Right ventricle myocardium superior (tissue), 1 donor: ENCODE results near the gene RNU1-4. TPM values are rescaled to one million over a fixed set of nuclear protein-coding genes. Genes with fewer than 3 reads are reported as not detected.
A peak's percentile ranks its signal among the peaks of the same experiment; 100 is the strongest.
"Not testable (repeated sequence)": the region's sequence is repeated elsewhere in the genome, so short reads cannot be mapped to it uniquely, and the experiment has no call there.

ENCODE experiments used
- ATAC-seq: fragments of 200-7000 bp; cut with Tn5 transposase; one replicate; pipeline ENCODE4 v1.9.1; 2020; ENCODE audit warnings: mild to moderate bottlenecking; ENCODE audit not compliant: poor library complexity
- DNase-seq: peaks from one replicate; pipeline ENCODE4 v3.0.0-alpha.2; 2020
- intact Hi-C: fragments of 100-400 bp; cut with DNase I; formaldehyde crosslinking; loops from one replicate; pipeline ENCODE4 v1.11.2; 2022
- total RNA-seq: library from RNA; stranded (reverse); fragmentation: NEBNext Ultra II Directional; extraction: Animal tissue kit (Norgen Biotek cat#: 25700); gene quantifications from one replicate; pipeline ENCODE4 v1.2.1, GENCODE V29; 2021
- donor health status: DM: no; HTN: yes; CAD: no; lungs with severe emphysema.

Gene RNU1-4
- total RNA-seq, 1 donor from 2014 or later = 9,391 TPM

DNA sequence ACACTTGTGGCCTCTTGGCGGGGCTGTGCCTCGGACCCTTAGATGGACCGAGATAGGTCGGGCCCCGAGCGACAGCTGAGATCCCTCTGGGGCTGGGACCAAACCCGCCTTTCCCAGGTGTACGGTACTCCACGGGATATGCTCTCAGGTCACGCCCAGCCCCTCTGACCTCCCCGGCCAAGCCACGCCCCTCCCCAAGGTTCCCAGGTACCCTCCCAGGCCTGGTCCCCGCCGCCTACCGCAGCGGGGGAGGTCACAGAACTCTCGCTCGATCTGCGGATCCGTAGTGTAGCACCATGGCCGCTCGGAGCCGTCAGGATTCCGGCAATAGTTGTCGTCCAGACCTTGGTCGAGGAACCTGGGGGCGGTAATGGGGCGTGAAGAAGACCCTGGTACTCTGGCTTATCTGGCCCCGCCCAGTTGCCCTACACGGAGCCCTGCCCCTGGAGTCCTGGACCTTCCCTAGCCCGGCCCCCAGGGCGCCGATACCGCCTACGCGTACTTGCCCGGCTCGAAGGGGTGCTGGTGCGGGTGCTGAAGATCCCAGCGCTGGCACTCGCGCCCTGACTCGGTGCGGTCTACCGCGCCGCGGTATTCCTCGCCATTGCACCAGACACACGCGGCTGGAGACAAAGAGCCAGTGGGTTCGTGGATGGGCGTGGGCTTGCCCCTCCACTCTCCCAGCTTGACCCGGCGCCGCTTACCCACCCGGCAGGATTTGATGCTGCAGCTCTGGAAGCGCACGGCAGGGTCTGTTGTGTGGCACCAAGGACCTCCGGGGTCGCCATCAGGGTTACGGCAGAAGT is 19.5 kb downstream of the RNU1-4 start:
- peak; percentile 50 for ATAC-seq
- intact Hi-C loops, DNase-seq: not testable (repeated sequence)

DNA sequence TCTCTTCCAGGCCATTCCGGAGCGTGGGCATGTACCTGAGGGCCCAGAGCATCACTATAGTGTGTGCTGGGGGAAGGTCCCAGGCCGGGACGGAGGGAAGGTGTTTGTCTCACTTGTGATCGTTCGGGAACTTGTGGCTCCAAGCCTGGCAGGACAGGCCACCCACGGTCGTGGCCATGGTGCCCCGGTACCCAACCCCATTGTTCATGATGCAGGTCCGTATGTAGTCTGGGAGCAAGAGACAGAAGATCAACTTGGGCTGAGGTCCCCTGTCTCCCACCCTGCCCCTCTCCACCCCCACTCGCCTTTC is 20.1 kb downstream of the RNU1-4 start:
- intact Hi-C loops, DNase-seq, ATAC-seq: not testable (repeated sequence)

DNA sequence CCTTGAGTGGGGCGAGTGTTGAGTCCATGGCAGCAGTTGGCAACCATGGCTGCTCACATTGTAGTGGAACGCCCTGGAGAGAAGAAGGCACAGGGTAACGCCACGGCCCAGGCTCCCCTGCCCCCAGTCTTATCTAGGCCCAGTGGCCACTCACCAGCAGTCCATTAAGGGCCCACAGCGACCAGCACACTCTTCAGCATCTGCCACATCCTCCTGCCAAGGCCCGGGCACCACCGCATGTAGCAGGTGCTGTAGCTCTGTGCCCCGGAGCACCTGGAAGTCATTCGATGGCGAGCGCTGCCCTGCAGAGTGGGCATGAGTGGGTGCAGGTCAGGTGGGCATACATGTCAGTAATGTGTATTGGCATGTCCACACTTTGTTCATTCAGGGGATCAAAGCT is 20.5 kb downstream of the RNU1-4 start:
- ATAC-seq, DNase-seq, intact Hi-C loops: not testable (repeated sequence)

DNA sequence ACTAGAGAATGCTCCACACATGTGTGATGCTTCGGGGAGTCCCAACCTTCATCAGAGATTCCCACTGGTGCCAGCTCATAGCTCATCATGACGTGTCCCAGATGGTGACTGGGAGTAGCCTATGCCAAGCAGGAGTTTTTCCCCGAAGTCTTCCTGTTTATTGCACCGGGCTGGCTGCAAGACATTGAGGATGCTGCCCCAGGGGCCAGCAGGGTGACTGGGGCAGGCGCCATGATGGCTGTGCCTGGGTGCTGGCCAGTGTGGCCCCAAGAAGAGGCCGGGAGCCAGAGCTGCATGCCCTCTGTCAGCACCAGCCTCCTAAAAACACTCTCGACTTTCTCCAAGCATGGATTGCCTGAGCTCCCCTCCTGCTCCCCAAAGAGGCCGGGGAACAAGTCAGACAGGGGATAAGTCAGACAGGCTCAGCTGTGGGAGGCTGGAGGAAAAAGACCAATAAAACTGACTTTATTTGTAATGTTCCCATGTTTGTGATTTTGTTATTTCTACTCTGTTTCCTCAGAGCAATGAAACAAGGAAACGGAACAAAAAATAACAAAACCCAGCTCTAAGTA is 24.0 kb downstream of the RNU1-4 start:
- ATAC-seq, DNase-seq, intact Hi-C loops: not testable (repeated sequence)

DNA sequence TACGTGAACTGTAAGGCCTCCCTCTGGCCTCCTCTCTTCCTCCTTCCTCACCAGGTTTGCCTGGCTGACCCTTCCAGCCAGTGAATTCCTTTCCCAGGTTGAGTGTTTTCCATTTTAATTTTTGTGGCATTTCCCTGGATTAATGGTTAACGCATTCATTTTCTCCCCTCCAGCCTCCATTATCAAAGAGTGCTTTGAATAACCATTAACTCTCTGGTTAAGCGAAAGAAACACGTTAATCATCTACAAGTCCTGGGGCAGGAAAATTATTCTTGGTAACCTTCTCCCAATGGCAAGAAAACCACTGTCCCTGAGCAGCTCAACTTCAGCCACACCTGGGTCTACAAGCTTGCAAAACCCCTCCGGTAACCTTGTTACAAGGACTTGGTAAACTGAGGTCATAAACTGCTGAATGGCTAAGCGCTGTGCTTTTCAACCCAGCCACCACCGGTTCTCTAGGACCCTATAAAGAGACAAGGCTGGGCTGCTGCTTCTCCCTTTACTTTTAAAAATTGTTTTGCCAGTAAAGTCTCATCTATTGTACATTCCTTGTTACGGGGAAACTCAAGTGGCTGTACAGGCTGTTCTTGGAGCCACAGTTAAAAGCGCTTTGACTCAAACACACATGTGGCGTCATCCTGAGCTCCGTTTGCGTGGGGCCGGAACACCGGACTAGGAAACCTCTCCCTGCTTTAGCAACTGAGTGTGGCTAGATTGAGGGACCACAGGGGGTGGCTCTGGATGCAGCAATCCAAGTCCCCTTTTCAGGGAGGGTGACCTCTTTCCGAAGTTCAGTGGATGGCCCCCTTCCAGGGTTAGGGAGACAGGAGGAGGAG is 24.7 kb downstream of the RNU1-4 start:
- DNase-seq, intact Hi-C loops: not testable (repeated sequence)
- peak; percentile 71 for ATAC-seq

DNA sequence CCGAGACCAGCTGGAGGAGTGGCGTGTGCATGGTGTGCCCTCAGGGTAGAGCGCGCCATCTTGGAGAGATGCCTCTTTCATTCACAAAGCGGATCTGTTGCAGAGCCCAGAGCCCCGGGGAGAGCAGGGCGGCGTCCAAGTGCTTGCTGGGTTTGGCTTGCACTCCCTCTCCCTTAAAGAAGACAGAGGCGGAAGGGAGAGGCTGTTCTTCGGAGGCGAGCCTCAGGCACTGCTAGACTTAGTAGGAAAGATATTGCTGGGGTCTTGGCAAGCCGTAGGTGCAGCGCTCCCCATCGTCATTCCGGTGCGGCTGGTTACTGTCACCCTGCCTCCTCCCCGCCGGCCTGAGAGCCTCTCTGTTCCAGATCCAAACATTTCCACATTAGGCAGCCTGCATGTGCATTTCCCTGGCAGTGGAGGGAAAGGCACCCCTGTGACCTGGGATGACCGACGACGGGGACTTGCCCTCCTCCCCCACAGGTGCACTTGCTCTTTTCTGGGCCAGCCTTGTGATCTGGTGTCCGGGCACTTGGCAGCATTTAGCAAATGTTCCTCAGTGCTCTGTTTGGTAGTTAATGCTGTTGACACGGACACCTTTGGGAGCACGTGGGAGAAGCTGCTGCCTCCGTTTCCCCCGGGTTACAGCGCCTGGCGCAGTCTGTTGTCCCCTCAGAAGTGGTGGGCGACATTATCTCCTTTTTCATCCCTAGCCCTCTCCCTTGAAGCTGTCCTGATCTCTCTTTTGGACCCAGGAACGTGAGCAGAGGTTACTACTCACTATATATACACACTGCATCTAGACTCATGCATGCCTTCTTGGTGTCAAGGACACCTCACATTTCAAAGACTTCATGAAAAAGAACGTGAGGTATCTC is 25.7 kb downstream of the RNU1-4 start:
- intact Hi-C loops = not testable (repeated sequence)
- ATAC-seq = peak; percentile 86
- peak; percentile 69 for DNase-seq

DNA sequence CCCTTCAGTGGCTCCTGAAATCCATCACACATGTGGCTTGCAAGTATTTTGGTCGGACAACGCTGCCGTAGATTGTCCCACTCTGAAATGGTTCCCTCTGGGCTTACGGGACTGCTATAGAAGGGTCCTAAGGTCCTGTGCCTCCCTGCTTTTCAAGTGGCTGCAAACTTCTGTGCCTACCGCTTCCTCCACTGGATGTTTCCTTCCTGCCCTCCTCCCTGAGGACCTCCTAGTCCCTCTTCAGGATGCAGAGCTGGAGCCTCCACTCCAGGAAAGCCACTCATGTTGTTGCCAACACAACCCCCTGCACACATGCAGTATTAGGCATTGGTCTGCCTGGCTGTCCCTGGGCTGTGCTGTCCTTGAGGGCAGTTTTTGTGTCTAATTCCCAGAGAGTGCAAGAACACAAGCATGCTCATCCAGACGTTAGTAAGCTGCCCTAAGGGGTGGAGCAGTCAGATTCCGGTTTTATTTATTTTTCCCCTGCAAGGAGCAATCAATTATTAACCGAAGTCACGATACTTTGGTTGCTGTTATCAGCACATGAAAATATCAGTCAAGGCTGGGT is 26.5 kb downstream of the RNU1-4 start:
- DNase-seq, intact Hi-C loops, ATAC-seq: not testable (repeated sequence)

DNA sequence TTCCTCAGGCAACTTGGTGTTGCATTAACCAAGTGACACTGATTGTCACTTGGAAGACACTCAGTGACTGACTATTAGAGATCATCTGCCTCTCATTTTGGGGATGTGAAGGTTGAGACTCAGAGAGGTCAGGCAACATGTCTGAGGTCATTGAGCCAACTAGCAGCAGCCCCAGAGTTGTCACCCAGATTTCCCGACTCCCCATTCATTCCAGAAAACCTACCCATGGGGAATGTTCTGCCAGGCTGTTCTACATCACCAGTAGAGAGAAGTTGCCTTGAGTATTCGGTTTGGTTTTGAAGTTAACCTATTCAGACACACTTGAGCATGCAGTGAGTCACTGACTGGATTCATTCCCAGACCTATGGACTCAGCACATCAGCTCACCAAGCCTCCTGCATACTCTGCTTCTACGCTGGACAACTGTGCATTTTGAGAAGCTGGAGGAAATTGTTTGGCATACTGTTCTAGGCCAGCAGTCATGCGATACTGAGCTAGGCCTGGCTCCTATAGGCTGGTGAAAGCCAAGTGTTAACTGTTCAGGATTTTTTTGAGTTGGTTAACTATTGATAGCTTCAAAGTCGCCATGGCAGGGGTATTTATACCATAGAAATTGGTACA is 29.9 kb downstream of the RNU1-4 start:
- intact Hi-C loops, DNase-seq, ATAC-seq: not testable (repeated sequence)

DNA sequence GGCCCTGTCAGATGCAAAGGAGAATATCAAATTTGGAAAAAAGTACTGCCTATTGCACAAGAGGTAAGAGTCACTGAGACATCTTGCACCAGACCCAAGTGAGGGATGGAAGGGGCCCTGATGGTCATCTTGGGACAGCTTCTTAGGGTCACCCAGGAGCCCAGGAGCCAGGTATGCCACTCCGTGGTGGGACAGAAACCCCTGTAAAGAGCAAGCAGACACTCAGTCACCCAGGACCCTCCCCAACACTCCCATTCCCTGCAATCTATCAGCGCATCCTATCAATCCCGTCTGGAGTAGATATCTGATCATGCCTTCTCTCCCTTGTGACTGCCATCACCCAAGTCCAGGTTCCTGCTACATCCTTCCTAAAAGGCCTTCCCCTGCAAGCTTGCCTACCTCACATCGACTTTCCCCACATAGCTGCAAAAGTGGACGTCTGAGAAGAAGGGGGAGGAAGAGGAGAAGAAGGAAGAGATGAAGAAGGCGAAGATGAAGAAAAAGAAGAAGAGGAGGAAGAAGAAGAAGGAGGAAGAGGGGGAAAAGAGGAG is 30.7 kb downstream of the RNU1-4 start:
- ATAC-seq, intact Hi-C loops, DNase-seq: not testable (repeated sequence)

DNA sequence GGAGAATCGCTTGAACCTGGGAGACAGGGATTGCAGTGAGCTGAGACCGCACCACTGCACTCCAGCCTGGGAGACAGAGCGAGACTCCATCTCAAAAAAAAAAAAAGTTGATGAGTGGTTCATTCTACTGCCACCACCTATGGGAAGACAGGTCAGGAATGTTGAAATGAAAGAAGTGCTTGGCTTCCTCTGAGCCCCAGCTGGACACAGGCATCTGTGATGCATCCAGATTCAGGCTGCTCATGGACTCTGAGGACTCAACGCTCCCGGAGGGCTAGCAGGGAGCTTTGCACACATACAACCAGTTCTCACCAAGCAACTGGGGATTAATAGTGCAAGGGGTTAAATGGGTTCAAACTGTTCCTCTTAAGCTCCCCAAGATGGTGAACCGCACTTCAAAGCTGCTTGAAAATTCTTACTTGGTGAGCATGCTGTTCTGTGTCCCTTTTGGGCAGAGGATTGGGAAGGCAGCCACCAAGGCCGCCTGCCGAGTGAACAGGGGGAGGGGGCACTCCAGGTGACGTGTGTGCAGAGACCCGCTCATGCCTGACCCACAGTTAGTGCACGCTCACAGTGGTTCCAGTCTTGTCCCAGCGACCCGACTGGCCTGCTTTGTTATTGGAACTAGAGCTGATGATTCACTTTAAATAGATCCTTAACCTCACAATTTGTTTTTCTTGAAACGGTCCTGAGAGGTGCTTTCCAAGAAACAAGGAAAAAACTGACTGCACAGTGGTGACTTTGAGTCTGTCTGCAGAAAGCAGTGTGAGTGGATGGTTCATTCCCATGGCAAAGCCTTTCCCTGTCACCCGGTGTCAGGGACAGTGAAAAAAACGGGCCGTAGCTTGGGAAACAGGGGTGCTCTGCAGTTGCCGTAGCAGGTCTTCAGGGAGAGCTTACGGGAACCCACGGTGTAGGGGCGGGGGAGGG is 32.2 kb downstream of the RNU1-4 start:
- intact Hi-C loops, DNase-seq: not testable (repeated sequence)
- peak; percentile 18 for ATAC-seq

DNA sequence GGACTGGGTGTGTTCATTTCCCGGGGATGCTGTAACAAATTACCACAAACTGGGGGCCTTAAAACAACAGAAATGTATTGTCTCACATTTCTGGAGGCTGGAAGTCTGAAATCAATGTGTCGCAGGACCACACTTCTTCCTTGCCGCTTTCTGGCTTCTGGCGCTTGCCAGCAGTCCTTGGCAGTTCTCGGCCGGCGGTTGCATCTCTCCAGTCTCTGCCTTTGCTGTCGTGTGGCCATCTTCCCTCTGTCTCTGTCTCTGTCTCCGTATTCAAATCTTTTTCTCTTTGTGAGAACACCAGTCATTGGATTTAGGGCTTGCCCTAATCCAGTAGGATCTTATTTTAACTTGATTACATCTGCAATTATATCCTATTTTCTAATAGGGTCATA is 32.9 kb downstream of the RNU1-4 start:
- not testable (repeated sequence) for ATAC-seq

DNA sequence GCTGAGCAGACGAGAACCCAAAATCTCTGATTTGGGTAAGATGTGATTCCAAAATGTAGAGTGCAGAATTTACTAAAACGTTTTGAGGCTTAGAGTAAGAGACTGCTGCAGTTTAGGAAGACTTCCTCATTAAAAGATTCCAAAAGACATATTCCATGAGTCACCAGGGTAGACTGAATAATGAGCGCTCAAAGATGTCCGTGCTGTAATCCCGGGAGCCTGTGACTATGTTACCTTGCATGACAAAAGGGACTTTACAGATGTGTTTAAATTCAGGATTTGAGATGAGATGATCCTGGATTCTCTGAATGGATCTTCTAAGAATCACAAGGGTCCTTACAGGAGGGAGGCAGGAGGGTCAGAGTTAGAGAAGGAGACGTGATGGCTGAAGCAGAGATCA is 33.4 kb downstream of the RNU1-4 start:
- ATAC-seq, DNase-seq: not testable (repeated sequence)

More for the DNA sequence above, 32.9 kb downstream of the RNU1-4 start:
- intact Hi-C loops, DNase-seq: not testable (repeated sequence)

DNA sequence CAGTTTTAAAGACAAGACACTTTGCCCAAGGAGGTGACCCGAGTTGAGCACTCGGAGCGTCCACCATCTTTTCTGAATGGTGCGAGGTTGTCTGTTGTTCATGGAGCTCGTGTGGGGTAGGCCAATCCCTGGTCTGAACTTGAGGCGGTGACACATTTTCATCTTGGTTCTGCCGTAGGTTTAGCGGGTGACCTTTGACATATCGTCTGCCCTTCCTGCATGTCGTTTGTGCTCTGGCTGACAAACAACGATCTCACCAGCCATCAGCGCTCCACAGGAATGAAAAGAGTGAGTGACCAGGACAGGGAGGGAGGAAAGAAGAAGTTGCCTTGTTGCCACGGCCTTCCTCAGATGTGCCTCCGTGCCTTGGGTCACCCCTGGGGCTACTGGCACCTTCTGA is 34.5 kb downstream of the RNU1-4 start:
- intact Hi-C loops, DNase-seq: not testable (repeated sequence)

More for the DNA sequence above, 33.4 kb downstream of the RNU1-4 start:
- intact Hi-C loops = not testable (repeated sequence)

DNA sequence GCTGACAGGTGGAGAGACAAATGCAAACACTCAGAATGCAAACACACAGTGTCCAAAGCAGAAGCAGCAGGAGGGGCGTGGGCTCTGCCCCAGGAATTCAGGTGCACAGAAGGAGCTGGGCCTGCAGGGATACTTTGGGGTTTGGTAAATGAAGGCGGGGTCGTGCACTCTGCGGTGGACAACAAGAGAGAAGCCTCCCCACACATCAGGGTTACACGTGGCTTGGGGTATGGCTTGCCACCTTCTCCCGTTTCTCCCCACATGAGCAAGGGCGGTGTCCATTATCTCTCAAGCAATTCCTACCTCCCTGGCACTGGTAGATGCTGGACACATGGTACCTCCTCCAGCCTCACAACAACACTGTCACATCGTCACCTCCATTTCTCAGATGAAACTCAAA is 35.0 kb downstream of the RNU1-4 start:
- ATAC-seq, DNase-seq, intact Hi-C loops: not testable (repeated sequence)

More for the DNA sequence above, 34.5 kb downstream of the RNU1-4 start:
- not testable (repeated sequence) for ATAC-seq

DNA sequence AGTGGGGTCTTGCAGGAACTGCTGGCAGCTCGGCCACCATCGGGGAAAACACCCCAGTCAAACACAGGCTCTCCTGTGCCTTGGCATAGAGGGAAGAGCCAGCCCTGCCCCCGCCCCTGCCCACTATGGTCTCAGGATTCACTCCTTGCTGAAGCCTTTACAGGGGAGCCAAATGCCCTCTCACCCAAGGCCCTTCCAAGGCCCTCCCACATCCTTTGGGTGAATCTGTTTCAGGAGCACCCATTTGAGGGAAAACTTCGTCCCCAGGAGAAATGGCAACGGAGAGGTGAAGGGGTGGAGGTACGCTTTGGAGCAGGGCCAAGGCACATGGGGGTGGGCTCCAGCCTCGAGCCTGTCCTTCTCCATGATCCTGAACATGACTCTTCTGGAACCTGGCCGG is 35.9 kb downstream of the RNU1-4 start:
- DNase-seq, intact Hi-C loops: not testable (repeated sequence)

DNA sequence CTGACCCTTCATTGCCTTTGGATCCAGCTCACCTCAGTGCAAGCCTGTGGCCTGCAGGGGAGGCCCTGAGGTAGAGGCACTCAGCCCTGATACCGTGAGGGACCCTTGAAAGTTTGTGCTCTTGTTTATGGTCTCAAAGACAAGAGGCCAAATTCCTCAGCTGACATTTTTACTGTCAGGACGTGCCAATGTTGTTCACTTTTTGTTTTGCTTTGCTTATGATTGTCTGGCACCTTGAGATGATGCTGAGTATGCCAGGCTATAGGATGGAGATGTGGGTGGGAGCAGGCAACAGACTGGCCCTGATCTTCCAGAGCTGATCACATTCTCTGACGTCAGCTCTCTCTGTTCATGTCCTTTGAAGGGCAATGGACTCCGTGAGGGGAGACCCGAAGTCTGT is 36.5 kb downstream of the RNU1-4 start:
- DNase-seq, intact Hi-C loops, ATAC-seq: not testable (repeated sequence)

More for the DNA sequence above, 35.9 kb downstream of the RNU1-4 start:
- ATAC-seq = not testable (repeated sequence)
